Spleen (tissue), 7 donors: ENCODE measurements around the gene CCNL1.
"Not testable (repeated sequence)": the region's sequence is repeated elsewhere in the genome, so short reads cannot be mapped to it uniquely, and the experiment has no call there.

ENCODE experiments used
- POLR2A ChIP-seq, 3 donors: fragments of 450-650 bp; IDR thresholded peaks; one replicate each; pipeline ENCODE4 v1.5.1; 2017; ENCODE audit warnings: antibody characterized with exemption in 3 of 3, mild to moderate bottlenecking in 1 of 3
- TF ChIP-seq, protein P1 (sequence below), 11 experiments: fragments of 200-600 bp in 7 of 11; fragments of 450-650 bp in 4 of 11; sonication (generic) in 4 of 11; IDR thresholded peaks in 8 of 11; conservative IDR thresholded peaks in 3 of 11; 1 replicate in 7 of 11; 2 replicates in 4 of 11; pipeline versions ENCODE4 v1.4.0 to v1.8.0; 2016 to 2021; ENCODE audit warnings: antibody characterized with exemption in 11 of 11, inconsistent platforms in 4 of 11, mild to moderate bottlenecking in 1 of 11
- donor health status: DM: no; HTN: no; CAD: no; lungs with moderate emphysema.
- donor health status: DM: no; HTN: no; CAD: no.
- donor health status: DM: no; HTN: no; CAD: no.

DNA sequence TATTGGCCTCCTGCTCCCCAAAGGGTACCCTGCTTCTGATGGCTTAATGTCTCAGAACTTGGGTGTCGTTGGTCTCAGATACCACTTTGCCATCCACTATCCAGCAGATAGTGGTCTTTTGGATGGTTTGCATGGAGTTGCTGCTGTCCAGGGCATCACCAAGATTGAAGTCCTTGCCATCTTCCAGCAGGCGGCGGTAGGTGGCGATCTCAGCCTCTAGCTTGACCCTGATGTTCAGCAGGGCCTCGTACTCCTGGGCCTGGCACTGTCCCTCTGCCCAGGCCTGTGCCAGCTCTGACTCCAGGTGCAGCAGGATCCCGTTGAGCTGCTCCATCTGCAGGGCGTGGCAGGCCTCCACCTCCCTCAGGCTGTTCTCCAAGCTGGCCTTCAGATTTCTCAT is 2.7 kb upstream of the CCNL1 start:
- TF ChIP-seq, protein P1, sequence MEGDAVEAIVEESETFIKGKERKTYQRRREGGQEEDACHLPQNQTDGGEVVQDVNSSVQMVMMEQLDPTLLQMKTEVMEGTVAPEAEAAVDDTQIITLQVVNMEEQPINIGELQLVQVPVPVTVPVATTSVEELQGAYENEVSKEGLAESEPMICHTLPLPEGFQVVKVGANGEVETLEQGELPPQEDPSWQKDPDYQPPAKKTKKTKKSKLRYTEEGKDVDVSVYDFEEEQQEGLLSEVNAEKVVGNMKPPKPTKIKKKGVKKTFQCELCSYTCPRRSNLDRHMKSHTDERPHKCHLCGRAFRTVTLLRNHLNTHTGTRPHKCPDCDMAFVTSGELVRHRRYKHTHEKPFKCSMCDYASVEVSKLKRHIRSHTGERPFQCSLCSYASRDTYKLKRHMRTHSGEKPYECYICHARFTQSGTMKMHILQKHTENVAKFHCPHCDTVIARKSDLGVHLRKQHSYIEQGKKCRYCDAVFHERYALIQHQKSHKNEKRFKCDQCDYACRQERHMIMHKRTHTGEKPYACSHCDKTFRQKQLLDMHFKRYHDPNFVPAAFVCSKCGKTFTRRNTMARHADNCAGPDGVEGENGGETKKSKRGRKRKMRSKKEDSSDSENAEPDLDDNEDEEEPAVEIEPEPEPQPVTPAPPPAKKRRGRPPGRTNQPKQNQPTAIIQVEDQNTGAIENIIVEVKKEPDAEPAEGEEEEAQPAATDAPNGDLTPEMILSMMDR (IDR thresholded peaks at IDR 0.05 in 8 of 11, conservative IDR thresholded peaks at IDR 0.05 in 3 of 11): peak in 3 of 11 experiments; percentile 13 to 26 (median 14)
- not testable (repeated sequence) for TF ChIP-seq POLR2A (IDR thresholded peaks at IDR 0.05)
